Endothelial cell of umbilical vein (primary cell): Measurements from ENCODE around the gene CRYBA4.

ENCODE experiments used
- EZH2 ChIP-seq: IDR thresholded peaks from 2 replicates; pipeline ENCODE4 v1.6.1; 2012; ENCODE audit warnings: borderline replicate concordance, low read depth, mild to moderate bottlenecking, moderate library complexity, low read length, inconsistent platforms; ENCODE audit not compliant: severe bottlenecking
- JUN ChIP-seq: IDR thresholded peaks from 2 replicates; pipeline ENCODE4 v1.6.1; 2011; ENCODE audit warnings: borderline replicate concordance, low read depth; ENCODE audit not compliant: insufficient read length, insufficient read depth
- POLR2A ChIP-seq: IDR thresholded peaks from 2 replicates; pipeline ENCODE4 v1.6.1; 2012; ENCODE audit warnings: low read depth, mild to moderate bottlenecking, control low read depth, low read length
- TF ChIP-seq, protein P1 (sequence below), 2 donors: IDR thresholded peaks; 1 replicate in 1 of 2; 2 replicates in 1 of 2; pipeline ENCODE4 v1.5.1; 2011; ENCODE audit warnings: low read length in 2 of 2, mild to moderate bottlenecking in 2 of 2, moderate library complexity in 2 of 2, control low read depth in 1 of 2, inconsistent platforms in 1 of 2, low read depth in 1 of 2; ENCODE audit not compliant: insufficient read depth in 1 of 2; ENCODE audit errors: extremely low read depth in 1 of 2

DNA sequence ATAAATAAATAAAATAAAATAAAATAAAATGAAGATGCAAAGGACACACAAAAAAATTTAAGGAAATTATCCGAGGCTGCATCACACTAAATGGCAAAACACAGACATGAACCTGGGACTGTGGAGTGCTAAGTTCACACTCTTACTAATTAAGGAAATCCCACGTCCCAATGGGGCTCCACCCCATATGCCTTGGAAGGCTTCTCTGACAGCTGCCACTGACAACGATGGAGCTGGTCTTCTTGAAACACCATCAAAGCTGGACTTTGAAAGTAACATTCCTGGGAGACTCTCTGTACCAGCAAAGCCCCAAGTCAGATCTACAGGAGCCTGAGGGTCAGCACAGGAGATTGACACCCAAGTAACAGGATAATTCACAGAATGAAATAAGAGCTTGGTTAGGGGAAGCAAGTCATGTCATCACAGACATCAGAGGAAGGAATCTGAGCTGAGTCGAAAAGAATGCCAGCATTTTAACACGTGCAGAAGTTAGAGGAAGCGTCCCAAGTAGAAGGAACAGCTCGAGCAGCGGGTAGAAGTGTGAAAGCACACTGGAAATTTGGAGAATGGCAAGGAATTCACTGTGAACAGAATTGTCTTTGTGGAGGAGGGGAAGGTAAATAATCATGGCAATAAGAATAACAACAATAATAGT lies 45.6 kb upstream of the CRYBA4 start:
- TF ChIP-seq, protein P1, sequence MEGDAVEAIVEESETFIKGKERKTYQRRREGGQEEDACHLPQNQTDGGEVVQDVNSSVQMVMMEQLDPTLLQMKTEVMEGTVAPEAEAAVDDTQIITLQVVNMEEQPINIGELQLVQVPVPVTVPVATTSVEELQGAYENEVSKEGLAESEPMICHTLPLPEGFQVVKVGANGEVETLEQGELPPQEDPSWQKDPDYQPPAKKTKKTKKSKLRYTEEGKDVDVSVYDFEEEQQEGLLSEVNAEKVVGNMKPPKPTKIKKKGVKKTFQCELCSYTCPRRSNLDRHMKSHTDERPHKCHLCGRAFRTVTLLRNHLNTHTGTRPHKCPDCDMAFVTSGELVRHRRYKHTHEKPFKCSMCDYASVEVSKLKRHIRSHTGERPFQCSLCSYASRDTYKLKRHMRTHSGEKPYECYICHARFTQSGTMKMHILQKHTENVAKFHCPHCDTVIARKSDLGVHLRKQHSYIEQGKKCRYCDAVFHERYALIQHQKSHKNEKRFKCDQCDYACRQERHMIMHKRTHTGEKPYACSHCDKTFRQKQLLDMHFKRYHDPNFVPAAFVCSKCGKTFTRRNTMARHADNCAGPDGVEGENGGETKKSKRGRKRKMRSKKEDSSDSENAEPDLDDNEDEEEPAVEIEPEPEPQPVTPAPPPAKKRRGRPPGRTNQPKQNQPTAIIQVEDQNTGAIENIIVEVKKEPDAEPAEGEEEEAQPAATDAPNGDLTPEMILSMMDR (IDR thresholded peaks at IDR 0.05; ENCODE audit: extremely low read depth in 1 of 2, insufficient read depth in 1 of 2, low read depth in 1 of 2, low read length in 2 of 2) = no peak
- TF ChIP-seq POLR2A = no peak
- no peak for TF ChIP-seq EZH2
- no peak for TF ChIP-seq JUN
